ENCODE measurements around the gene CMTM8.

Gene CMTM8

DNA sequence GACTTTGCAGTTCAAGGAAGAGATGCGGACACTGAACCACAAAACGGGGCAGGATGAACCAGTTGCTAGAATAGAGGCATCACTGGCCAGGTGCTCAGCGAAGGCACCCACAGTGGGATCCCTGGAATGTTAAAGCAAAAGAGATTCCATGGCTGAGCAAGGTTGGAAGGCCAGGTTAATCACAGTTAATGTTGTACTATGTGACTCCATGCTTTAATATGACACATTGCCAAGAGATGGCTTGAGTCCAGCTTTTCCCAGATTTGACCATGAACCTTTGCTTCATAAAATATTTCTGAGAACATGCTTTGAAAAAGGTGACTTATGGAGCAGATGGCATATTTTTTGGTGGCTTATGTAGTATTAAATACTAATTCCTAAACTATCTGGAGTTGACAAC is 77.0 kb downstream of the CMTM8 start:
- TF ChIP-seq GATA3 (IDR thresholded peaks at IDR 0.05; ENCODE audit: low read depth, low read length) = no peak
- no peak for TF ChIP-seq GATA2 (IDR thresholded peaks at IDR 0.05; ENCODE audit: low read depth, low read length)

DNA sequence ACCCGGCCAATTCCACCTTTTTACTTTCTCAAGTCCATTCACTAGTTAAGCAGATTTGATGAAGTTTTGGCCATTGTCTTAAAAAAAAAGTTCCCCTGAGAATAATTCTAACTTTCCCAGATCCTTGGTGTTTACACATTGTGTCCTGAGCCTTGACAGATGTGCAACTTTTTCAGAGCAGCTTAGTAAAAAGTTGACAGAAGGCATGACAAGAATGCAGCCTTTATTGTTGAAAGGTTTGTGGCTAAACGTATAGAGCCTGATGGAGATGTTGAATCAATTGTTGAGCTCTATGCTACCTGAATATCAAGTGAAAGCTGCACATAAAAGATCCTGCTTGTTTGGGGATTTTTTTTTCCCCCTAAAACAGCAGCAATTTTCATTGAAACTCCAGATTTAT is 77.8 kb downstream of the CMTM8 start:
- TF ChIP-seq GATA2 (IDR thresholded peaks at IDR 0.05; ENCODE audit: low read depth, low read length) (no peak), GATA3 (IDR thresholded peaks at IDR 0.05; ENCODE audit: low read depth, low read length) (no peak)

DNA sequence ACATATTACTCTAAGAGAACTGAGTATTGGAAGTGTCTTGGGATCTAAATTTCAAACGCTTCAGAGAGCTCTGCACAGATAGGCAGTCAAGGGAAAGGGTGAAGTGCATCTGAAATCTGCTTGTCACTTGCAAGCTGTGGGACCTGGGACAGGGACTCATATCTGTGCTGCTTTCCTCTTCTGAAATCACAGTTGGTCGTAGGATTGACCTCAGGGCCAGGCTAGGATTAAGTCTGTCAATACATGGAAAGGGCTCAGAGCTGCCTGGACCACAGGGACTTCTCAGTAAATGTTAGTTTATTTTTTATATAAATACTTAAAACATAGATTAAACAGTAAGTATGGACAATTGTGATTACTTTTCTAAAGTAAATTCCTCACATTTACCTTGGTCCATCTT is 78.5 kb downstream of the CMTM8 start:
- TF ChIP-seq GATA3 (IDR thresholded peaks at IDR 0.05; ENCODE audit: low read depth, low read length) (no peak), GATA2 (IDR thresholded peaks at IDR 0.05; ENCODE audit: low read depth, low read length) (no peak)

DNA sequence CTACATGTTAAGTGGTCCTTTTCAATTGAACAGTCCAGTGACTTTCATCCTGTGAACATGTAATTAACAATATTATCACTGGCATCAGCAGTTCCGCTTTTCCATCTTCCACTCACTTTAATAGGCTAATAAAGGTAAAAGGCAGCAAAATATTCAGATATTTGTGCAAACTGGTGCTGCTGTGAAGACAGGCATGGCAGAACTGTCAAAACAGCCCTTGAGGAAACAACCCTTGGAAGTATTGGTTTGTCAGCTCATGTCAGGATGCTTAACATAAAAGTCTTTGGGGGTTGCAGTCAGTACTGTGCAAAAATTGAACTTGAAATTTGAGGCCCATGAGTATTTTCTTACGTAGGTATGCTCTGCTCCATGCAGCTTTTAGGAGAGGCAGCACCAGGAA is 81.1 kb downstream of the CMTM8 start:
- TF ChIP-seq GATA3 (IDR thresholded peaks at IDR 0.05; ENCODE audit: low read depth, low read length) = no peak
- TF ChIP-seq GATA2 (IDR thresholded peaks at IDR 0.05; ENCODE audit: low read depth, low read length) = no peak

DNA sequence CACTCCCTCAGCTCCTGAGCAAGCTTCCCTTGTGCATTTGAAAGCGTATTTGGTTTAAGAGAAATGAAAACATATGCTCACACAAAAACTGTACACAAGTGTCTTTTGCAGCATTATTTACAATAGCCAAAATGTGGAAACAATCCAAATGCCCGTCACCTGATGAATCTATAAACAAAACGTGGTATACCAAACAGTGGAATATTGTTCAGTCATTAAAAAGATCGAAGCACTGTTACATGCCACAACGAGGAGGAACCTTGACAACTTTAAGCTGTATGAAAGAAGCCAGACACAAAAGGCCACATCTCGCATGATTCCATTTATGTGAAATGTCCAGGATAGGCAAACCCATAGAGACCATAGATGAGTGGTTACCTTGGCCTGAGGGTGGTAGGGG is 81.6 kb downstream of the CMTM8 start:
- TF ChIP-seq GATA3 (IDR thresholded peaks at IDR 0.05; ENCODE audit: low read depth, low read length) (no peak), GATA2 (IDR thresholded peaks at IDR 0.05; ENCODE audit: low read depth, low read length) (no peak)

DNA sequence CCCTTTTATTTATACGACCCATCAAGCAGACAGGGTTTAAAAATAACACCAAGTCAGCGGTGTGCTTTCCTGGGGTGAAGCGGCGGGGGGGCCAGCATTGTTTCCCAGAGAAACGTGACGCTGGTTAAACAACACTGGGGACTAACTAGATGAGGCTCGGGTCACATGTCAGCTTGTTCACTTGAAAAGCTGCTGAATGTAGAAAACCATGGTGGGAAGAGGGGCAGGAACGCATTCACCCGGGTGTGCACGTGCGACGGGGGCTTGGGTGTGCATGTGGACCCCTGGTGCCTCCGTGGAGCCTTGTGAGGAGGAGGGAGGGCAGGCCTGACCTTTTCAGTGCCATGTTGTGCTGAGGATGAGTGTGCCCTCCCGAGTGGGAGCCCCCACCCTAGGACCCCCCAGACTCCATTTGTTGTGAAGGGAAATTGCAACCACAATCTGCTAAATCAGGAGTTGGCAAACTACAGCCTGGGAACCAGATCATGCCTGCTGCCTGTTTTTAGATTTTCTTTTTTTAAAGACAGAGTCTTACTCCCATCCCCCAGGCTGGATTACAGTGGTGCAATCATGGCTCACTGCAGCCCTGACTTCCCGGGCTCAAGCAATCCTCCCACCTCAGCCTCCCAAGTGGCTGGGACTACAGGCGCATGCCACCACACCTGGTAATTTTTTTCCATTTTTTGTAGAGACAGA is 82.8 kb downstream of the CMTM8 start:
- TF ChIP-seq GATA3 (IDR thresholded peaks at IDR 0.05; ENCODE audit: low read depth, low read length) (no peak), GATA2 (IDR thresholded peaks at IDR 0.05; ENCODE audit: low read depth, low read length) (no peak)

DNA sequence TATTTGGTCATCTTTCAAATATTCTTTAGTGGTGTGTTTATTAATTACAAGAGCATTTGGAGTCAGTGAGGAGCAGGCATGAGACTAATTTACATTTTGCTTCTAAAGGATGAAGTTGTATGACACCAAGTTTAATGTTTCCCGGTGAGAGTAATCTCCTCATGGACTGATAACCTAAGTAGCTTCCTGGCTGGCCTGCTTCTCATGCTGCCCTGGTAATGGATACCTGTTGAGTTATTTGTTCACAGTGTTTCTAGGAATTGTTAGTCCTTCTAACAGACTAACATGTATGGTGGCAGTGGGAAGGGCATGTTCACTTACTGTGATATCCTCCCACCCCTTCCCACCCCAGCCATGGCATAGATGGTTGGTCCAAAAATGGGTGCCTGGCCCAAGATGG is 83.8 kb downstream of the CMTM8 start:
- TF ChIP-seq GATA2 (IDR thresholded peaks at IDR 0.05; ENCODE audit: low read depth, low read length) = no peak
- no peak for TF ChIP-seq GATA3 (IDR thresholded peaks at IDR 0.05; ENCODE audit: low read depth, low read length)

DNA sequence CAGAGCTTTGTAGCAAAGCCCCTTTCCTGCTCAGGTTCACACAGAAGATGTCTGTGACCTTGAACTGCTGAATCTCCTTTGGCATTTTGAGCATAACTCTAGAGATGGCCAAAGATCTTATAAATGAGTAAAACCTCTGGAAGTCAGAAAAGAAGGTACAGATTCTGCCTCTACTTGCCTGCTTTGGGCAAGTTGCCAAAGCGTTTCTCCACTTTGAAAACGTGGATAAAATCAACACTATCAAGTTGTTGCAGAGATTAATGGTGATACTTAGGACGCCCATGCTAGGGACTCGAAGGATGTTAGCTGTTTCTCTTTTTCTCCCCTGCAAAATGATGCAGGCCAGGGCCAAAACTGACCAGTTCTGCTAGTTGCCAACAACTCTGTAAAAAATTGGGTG is 85.1 kb downstream of the CMTM8 start:
- no peak for TF ChIP-seq GATA2 (IDR thresholded peaks at IDR 0.05; ENCODE audit: low read depth, low read length)
- no peak for TF ChIP-seq GATA3 (IDR thresholded peaks at IDR 0.05; ENCODE audit: low read depth, low read length)

DNA sequence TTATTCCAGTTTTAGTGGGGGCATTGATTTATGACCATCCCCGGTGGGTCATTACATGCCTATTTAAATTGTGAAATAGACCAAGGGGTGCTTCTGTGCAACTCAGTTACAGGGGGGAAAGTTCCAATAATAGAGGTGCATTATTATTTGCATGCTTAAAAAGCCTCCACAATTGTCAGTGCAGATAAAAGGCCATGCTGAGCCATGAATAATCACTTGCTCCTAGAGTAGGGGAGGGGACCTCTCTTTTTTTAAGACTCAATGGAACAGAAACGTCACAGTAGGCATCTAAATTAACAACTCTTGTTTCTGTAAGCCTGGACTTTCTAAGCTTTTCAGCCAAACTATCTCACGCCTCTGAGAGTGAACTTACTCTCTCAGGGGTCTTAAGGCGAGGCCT is 86.7 kb downstream of the CMTM8 start:
- no peak for TF ChIP-seq GATA2 (IDR thresholded peaks at IDR 0.05; ENCODE audit: low read depth, low read length)
- TF ChIP-seq GATA3 (IDR thresholded peaks at IDR 0.05; ENCODE audit: low read depth, low read length) = no peak

DNA sequence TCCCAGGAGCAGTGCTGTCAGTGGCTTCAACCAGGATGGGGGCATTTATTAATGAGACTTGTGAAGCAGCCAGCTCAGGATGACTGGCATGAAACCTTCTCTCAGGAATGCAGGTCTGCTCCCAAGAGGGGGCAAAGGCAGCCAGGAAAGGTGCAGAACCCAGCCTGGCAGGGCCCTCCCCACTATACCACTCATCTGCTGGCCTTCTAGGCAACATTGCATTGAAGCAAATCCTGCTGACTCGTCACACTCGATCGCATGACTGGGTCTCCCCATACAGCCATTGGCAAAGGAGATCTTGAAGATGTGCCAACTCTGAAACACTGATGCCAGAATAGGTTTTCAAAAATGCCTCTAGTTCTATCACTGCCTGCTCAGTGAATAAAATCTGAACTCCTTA is 87.4 kb downstream of the CMTM8 start:
- TF ChIP-seq GATA2 (IDR thresholded peaks at IDR 0.05; ENCODE audit: low read depth, low read length) = no peak

DNA sequence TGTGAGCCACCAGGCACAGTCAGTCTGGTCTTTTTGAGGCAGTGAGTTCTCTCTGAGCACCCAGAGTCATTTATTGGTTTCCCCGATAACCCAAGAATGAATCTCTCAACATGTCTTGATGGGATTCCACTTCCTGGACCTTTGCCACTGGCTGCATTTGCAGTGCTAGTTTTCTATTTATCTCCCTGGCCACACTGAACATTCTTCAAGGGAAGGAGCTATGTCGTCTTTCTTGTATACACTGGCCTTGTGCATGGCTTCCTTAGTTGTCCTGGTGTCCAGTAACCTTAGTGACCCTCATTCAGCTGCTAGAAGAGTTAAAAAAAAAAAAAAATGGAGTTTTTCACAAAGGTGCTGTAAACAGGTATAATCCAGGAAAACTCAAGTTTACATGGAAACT is 88.3 kb downstream of the CMTM8 start:
- TF ChIP-seq GATA3 (IDR thresholded peaks at IDR 0.05; ENCODE audit: low read depth, low read length) = no peak
- no peak for TF ChIP-seq GATA2 (IDR thresholded peaks at IDR 0.05; ENCODE audit: low read depth, low read length)

DNA sequence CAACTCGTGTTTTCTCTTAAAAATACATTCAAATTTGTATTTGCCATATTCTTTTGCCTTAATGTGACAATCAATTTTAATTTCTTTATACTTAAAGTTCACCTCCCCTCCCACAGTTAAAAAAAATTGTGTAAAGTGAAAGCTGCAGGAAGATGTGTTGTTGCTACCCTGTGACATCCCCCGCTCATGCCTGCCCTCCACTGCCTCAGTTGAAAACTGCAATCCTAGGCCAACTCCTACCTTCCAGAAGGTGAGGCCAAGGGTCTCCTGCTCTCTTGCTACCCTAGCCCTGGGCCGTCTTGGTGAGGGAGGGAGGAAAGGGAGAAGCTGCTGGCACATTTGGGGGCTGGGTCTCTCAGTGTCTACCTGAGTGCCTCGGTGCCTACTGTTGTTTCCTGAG is 96.2 kb downstream of the CMTM8 start:
- TF ChIP-seq GATA3 (IDR thresholded peaks at IDR 0.05; ENCODE audit: low read depth, low read length) (no peak), GATA2 (IDR thresholded peaks at IDR 0.05; ENCODE audit: low read depth, low read length) (no peak)

DNA sequence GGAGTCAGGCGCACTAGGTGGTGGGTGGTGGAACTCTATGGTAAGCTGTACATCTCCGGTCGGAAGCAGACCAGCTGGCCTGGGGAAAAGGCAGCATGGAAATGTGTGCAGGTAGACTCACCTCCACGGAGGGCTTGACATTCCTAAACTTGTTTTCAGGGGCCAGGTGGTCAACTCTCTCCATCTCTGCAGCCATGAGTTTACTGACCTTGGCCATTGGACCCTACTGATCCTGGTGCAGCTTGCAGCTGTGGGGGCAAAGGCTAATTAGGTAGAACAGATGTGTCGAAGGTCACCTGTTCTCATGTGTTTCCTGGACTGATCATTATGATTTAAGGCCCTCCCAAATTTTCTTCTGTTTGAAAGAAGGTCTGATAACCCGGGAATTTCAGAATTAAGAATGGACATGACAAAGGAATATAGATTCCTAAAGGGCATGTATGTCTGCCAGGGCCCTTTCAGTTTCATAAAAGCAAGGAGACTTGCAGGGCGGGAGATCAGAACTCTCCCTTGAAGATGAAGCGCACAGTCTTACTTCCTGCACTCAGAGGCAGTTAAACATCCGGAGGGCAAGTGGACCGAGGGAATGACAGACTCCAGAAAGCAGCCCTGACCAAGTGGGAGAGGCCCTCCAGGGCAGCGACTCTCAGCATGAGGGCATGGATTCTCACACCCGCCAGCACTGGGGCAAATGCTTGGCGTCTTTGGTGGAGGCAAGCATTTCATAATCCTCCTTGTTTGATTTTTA is 97.1 kb downstream of the CMTM8 start:
- TF ChIP-seq GATA2 (IDR thresholded peaks at IDR 0.05; ENCODE audit: low read depth, low read length) = no peak
- TF ChIP-seq GATA3 (IDR thresholded peaks at IDR 0.05; ENCODE audit: low read depth, low read length) = no peak

DNA sequence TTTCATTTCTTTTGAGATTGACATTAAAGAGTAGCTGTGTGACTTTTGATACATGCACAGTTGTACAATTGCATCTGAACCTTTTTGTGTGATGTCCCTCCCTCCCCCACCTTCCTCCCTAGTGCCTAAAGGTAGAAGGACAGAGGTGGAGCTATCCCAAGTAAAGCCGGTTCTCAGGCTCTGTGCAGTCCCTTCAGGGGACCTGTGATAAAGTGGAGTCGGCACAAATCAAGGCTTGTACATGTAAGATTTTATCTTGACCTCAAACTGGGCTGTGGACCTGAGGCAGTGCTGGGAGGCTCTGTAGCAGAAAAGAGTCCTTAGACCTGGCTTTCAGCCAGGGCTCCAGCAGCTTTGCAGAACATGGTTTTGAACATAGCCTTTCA is 97.6 kb downstream of the CMTM8 start:
- TF ChIP-seq GATA3 (IDR thresholded peaks at IDR 0.05; ENCODE audit: low read depth, low read length) = no peak
- no peak for TF ChIP-seq GATA2 (IDR thresholded peaks at IDR 0.05; ENCODE audit: low read depth, low read length)

DNA sequence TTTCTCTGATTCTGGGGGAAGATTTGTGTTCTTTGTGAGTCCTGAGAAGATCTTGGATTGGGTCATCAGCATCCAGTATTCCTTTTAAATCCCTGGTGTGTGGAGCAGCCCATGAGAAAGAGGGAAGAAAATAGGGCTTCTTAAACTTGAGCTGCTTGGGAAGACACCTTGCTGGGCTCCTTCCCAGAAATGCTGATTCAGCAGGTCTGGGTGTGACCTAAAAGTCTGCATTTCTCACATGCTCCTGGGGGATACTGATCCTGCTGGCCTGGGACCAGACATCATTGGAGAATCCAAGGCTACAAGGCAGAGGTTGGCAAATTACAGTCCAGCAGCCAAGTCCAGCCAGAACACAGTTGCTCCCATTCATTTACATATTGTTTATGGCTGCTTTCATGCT is 99.0 kb downstream of the CMTM8 start:
- TF ChIP-seq GATA3 (IDR thresholded peaks at IDR 0.05; ENCODE audit: low read depth, low read length) = no peak
- TF ChIP-seq GATA2 (IDR thresholded peaks at IDR 0.05; ENCODE audit: low read depth, low read length) = no peak
